ENCODE data around the gene FRYL.
A peak's percentile ranks its signal among the peaks of the same experiment; 100 is the strongest.

The FRYL gene

GRCh38 chr4:48604041-48604440 lies 176.0 kb downstream of the FRYL start:
- peaks cover 6% of the 10 kb centered on the region for H3K4me1 Mint-ChIP-seq
- H3K27ac Mint-ChIP-seq = peak overlapping the region; percentile 51
- no peaks in the 10 kb centered on the region for H3K27me3 Mint-ChIP-seq
- H3K9me3 Mint-ChIP-seq = no peaks in the 10 kb centered on the region
- H3K36me3 Mint-ChIP-seq = peaks cover 5% of the 10 kb centered on the region
- H3K4me3 Mint-ChIP-seq = no peak overlapping the region

GRCh38 chr4:48603366-48604003 lies 176.6 kb downstream of the FRYL start:
- H3K27me3 Mint-ChIP-seq = no peaks in the 10 kb centered on the region
- H3K4me1 Mint-ChIP-seq = peaks cover 6% of the 10 kb centered on the region
- peak overlapping the region; percentile 64 for H3K27ac Mint-ChIP-seq
- peaks cover 6% of the 10 kb centered on the region for H3K36me3 Mint-ChIP-seq
- no peaks in the 10 kb centered on the region for H3K9me3 Mint-ChIP-seq
- H3K4me3 Mint-ChIP-seq = no peak overlapping the region

GRCh38 chr4:48602763-48603162 lies 177.3 kb downstream of the FRYL start:
- H3K36me3 Mint-ChIP-seq = peaks cover 7% of the 10 kb centered on the region
- H3K4me1 Mint-ChIP-seq = peaks cover 6% of the 10 kb centered on the region
- no peak overlapping the region for H3K4me3 Mint-ChIP-seq
- no peak overlapping the region for H3K27ac Mint-ChIP-seq
- no peaks in the 10 kb centered on the region for H3K27me3 Mint-ChIP-seq
- no peaks in the 10 kb centered on the region for H3K9me3 Mint-ChIP-seq

GRCh38 chr4:48602222-48602621 lies 177.9 kb downstream of the FRYL start:
- Mint-ChIP-seq H3K9me3 (no peaks in the 10 kb centered on the region), H3K4me1 (peaks cover 6% of the 10 kb centered on the region), H3K36me3 (peaks cover 7% of the 10 kb centered on the region), H3K27me3 (no peaks in the 10 kb centered on the region), H3K4me3 (no peak overlapping the region), H3K27ac (no peak overlapping the region)

- Mint-ChIP-seq H3K27me3 (no peaks in the 10 kb centered on the region), H3K9me3 (no peaks in the 10 kb centered on the region), H3K36me3 (peaks cover 2% of the 10 kb centered on the region), H3K4me1 (peaks cover 4% of the 10 kb centered on the region), H3K4me3 (no peak overlapping the region), H3K27ac (no peak overlapping the region)
Observed at GRCh38 chr4:48596336-48596735, 183.7 kb downstream of the FRYL start.

GRCh38 chr4:48594180-48594579 lies 185.9 kb downstream of the FRYL start:
- H3K4me1 Mint-ChIP-seq = peaks cover 11% of the 10 kb centered on the region
- peaks cover 2% of the 10 kb centered on the region for H3K36me3 Mint-ChIP-seq
- H3K27me3 Mint-ChIP-seq = no peaks in the 10 kb centered on the region
- no peak overlapping the region for H3K27ac Mint-ChIP-seq
- no peaks in the 10 kb centered on the region for H3K9me3 Mint-ChIP-seq
- H3K4me3 Mint-ChIP-seq = no peak overlapping the region

GRCh38 chr4:48591372-48591771 lies 188.7 kb downstream of the FRYL start:
- H3K36me3 Mint-ChIP-seq = peaks cover 2% of the 10 kb centered on the region

GRCh38 chr4:48590884-48591283 lies 189.2 kb downstream of the FRYL start:
- Mint-ChIP-seq H3K9me3 (no peaks in the 10 kb centered on the region), H3K4me1 (peaks cover 20% of the 10 kb centered on the region), H3K4me3 (no peak overlapping the region), H3K27me3 (no peaks in the 10 kb centered on the region), H3K36me3 (peaks cover 6% of the 10 kb centered on the region), H3K27ac (peak overlapping the region; percentile 43)

More at GRCh38 chr4:48591372-48591771, 188.7 kb downstream of the FRYL start:
- no peaks in the 10 kb centered on the region for H3K9me3 Mint-ChIP-seq
- peak overlapping the region; percentile 14 for H3K27ac Mint-ChIP-seq
- no peak overlapping the region for H3K4me3 Mint-ChIP-seq
- H3K27me3 Mint-ChIP-seq = no peaks in the 10 kb centered on the region
- peaks cover 20% of the 10 kb centered on the region for H3K4me1 Mint-ChIP-seq

- H3K9me3 Mint-ChIP-seq = no peaks in the 10 kb centered on the region
- H3K36me3 Mint-ChIP-seq = peaks cover 8% of the 10 kb centered on the region
- H3K27me3 Mint-ChIP-seq = no peaks in the 10 kb centered on the region
- H3K27ac Mint-ChIP-seq = peak overlapping the region; percentile 38
- no peak overlapping the region for H3K4me3 Mint-ChIP-seq
- H3K4me1 Mint-ChIP-seq = peaks cover 20% of the 10 kb centered on the region
Observed at GRCh38 chr4:48589098-48589445, 191.0 kb downstream of the FRYL start.

GRCh38 chr4:48588230-48589097 lies 191.6 kb downstream of the FRYL start:
- H3K27ac Mint-ChIP-seq = peak overlapping the region; percentile 39
- peaks cover 9% of the 10 kb centered on the region for H3K36me3 Mint-ChIP-seq
- H3K4me1 Mint-ChIP-seq = peaks cover 20% of the 10 kb centered on the region
- no peaks in the 10 kb centered on the region for H3K27me3 Mint-ChIP-seq
- no peaks in the 10 kb centered on the region for H3K9me3 Mint-ChIP-seq
- H3K4me3 Mint-ChIP-seq = no peak overlapping the region

- Mint-ChIP-seq H3K4me1 (peaks cover 12% of the 10 kb centered on the region), H3K27ac (peak overlapping the region; percentile 31), H3K4me3 (no peak overlapping the region), H3K36me3 (peaks cover 12% of the 10 kb centered on the region), H3K9me3 (no peaks in the 10 kb centered on the region), H3K27me3 (no peaks in the 10 kb centered on the region)
Observed at GRCh38 chr4:48585401-48585800, 194.7 kb downstream of the FRYL start.

- Mint-ChIP-seq H3K27ac (no peak overlapping the region), H3K4me3 (no peak overlapping the region), H3K27me3 (no peaks in the 10 kb centered on the region), H3K9me3 (no peaks in the 10 kb centered on the region), H3K4me1 (peaks cover 8% of the 10 kb centered on the region), H3K36me3 (peaks cover 6% of the 10 kb centered on the region)
Observed at GRCh38 chr4:48578132-48578968, 201.7 kb downstream of the FRYL start.

GRCh38 chr4:48575964-48576363 lies 204.1 kb downstream of the FRYL start:
- no peaks in the 10 kb centered on the region for H3K9me3 Mint-ChIP-seq

GRCh38 chr4:48571471-48571870 lies 208.6 kb downstream of the FRYL start:
- Mint-ChIP-seq H3K27ac (no peak overlapping the region), H3K9me3 (no peaks in the 10 kb centered on the region), H3K4me3 (no peak overlapping the region), H3K4me1 (no peaks in the 10 kb centered on the region), H3K36me3 (peaks cover 6% of the 10 kb centered on the region), H3K27me3 (no peaks in the 10 kb centered on the region)

More at GRCh38 chr4:48575964-48576363, 204.1 kb downstream of the FRYL start:
- Mint-ChIP-seq H3K4me1 (peaks cover 8% of the 10 kb centered on the region), H3K36me3 (peaks cover 8% of the 10 kb centered on the region), H3K4me3 (no peak overlapping the region), H3K27ac (no peak overlapping the region), H3K27me3 (no peaks in the 10 kb centered on the region)

GRCh38 chr4:48570646-48571220 lies 209.3 kb downstream of the FRYL start:
- Mint-ChIP-seq H3K4me3 (no peak overlapping the region), H3K9me3 (no peaks in the 10 kb centered on the region), H3K4me1 (no peaks in the 10 kb centered on the region), H3K36me3 (peaks cover 6% of the 10 kb centered on the region), H3K27ac (no peak overlapping the region), H3K27me3 (no peaks in the 10 kb centered on the region)

Data from activated naive CD4-positive, alpha-beta T cell treated with anti-CD3 and anti-CD28 coated beads, Interleukin-2, amount 50 U/mL, for 24 hours (primary cell).